Endothelial cell of umbilical vein (primary cell): Measurements from ENCODE around the gene CXXC5. TPM values are rescaled to one million over a fixed set of nuclear protein-coding genes. Genes with fewer than 3 reads are reported as not detected.

ENCODE experiments used
- BruUV-seq: library from RNA; stranded (reverse); fragments of 400-500 nt; replicated peaks from 2 replicates; lab custom pipeline; 2021; lab: Mats Ljungman, UMichigan
- CTCF ChIA-PET: fragments of 300-600, 350-600 bp; sonication (Branson Sonifier 250); formaldehyde crosslinking; loops from one replicate; lab custom pipeline; 2021; ENCODE audit warnings: antibody characterized with exemption, inconsistent platforms; lab: Charles Lee
- POLR2A ChIA-PET: fragments of 300-600, 350-600 bp; sonication (Branson Sonifier 250); formaldehyde crosslinking; loops from one replicate; lab custom pipeline; 2021; ENCODE audit warnings: antibody characterized with exemption, inconsistent platforms; lab: Charles Lee
- DNase-seq: peaks from one replicate; pipeline ENCODE4 v3.0.0-alpha.2; 2011; ENCODE audit warnings: low read depth, low spot score
- FAIRE-seq: peaks from 2 replicates; lab custom pipeline; 2011; peaks lifted over from hg19 to GRCh38; lab: Jason Lieb, UNC
- H2AFZ ChIP-seq: 2 replicates; pipeline ENCODE4 v1.6.0; 2012; ENCODE audit warnings: low read depth, low read length, control low read depth, inconsistent platforms
- H3K27ac ChIP-seq: 2 replicates; pipeline ENCODE4 v1.5.1; 2011; ENCODE audit warnings: low read depth, mild to moderate bottlenecking, control low read depth, low read length, moderate library complexity; ENCODE audit not compliant: insufficient read depth
- H3K27me3 ChIP-seq, 2 experiments: 2 replicates each; pipeline versions ENCODE4 v1.6.0 to v1.6.1; 2011; ENCODE audit warnings: low read length in 2 of 2, mixed read lengths in 1 of 2; ENCODE audit not compliant: control insufficient read depth in 2 of 2, insufficient read depth in 2 of 2
- H3K36me3 ChIP-seq, 2 experiments: 2 replicates in 1 of 2; 3 replicates in 1 of 2; pipeline ENCODE4 v1.5.1; 2011; ENCODE audit warnings: low read length in 2 of 2, mild to moderate bottlenecking in 1 of 2, moderate library complexity in 1 of 2; ENCODE audit not compliant: control insufficient read depth in 2 of 2, insufficient read depth in 2 of 2; ENCODE audit errors: extremely low read depth in 1 of 2
- H3K4me1 ChIP-seq: 3 replicates; pipeline ENCODE4 v1.5.1; 2011; ENCODE audit warnings: mild to moderate bottlenecking, low read length; ENCODE audit not compliant: control insufficient read depth, insufficient read depth; ENCODE audit errors: extremely low read depth
- H3K4me2 ChIP-seq: 2 replicates; pipeline ENCODE4 v1.6.1; 2011; ENCODE audit warnings: low read length, control low read depth, mixed read lengths; ENCODE audit not compliant: insufficient read depth
- H3K4me3 ChIP-seq, 3 experiments: fragments of 200-600 bp in 1 of 3; sonication (generic), shearing (Covaris generic) in 1 of 3; replicated peaks in 1 of 3; 2 replicates each; pipeline ENCODE4 v1.5.1; 2011 to 2016; ENCODE audit warnings: control low read depth in 3 of 3, low read length in 3 of 3, mild to moderate bottlenecking in 2 of 3, inconsistent platforms in 1 of 3, low read depth in 1 of 3, moderate library complexity in 1 of 3; ENCODE audit not compliant: insufficient read depth in 1 of 3
- H3K79me2 ChIP-seq: 2 replicates; pipeline ENCODE4 v1.6.0; 2012; ENCODE audit warnings: low read length, inconsistent platforms; ENCODE audit not compliant: control insufficient read depth, insufficient read depth
- H3K9ac ChIP-seq: replicated peaks from 2 replicates; pipeline ENCODE3; 2011; ENCODE audit warnings: low read length, control low read depth; ENCODE audit not compliant: insufficient read depth; ENCODE audit errors: extremely low read depth
- H3K9me1 ChIP-seq: replicated peaks from 3 replicates; pipeline ENCODE4 v1.6.0; 2011; ENCODE audit warnings: mild to moderate bottlenecking, low read length; ENCODE audit not compliant: control insufficient read depth, insufficient read depth; ENCODE audit errors: extremely low read depth
- H3K9me3 ChIP-seq: replicated peaks from 2 replicates; pipeline ENCODE4 v1.5.1; 2012; ENCODE audit warnings: low read length, inconsistent platforms; ENCODE audit not compliant: control insufficient read depth, insufficient read depth
- H4K20me1 ChIP-seq: replicated peaks from 2 replicates; pipeline ENCODE3; 2011; ENCODE audit warnings: mild to moderate bottlenecking, low read length; ENCODE audit not compliant: control insufficient read depth, insufficient read depth; ENCODE audit errors: extremely low read depth
- EZH2 ChIP-seq: IDR thresholded peaks from 2 replicates; pipeline ENCODE4 v1.6.1; 2012; ENCODE audit warnings: borderline replicate concordance, low read depth, mild to moderate bottlenecking, moderate library complexity, low read length, inconsistent platforms; ENCODE audit not compliant: severe bottlenecking
- FOS ChIP-seq: IDR thresholded peaks from 2 replicates; pipeline ENCODE4 v1.6.1; 2011; ENCODE audit warnings: mild to moderate bottlenecking, low read length, moderate library complexity, borderline replicate concordance; ENCODE audit not compliant: insufficient read depth
- GATA2 ChIP-seq: IDR thresholded peaks from 2 replicates; pipeline ENCODE4 v1.7.0; 2011; ENCODE audit warnings: low read depth, mild to moderate bottlenecking, moderate library complexity, mixed read lengths, low read length; ENCODE audit not compliant: insufficient read length, insufficient read depth
- MAX ChIP-seq: IDR thresholded peaks from 2 replicates; pipeline ENCODE4 v1.6.1; 2011; ENCODE audit not compliant: insufficient read depth, insufficient read length
- MYC ChIP-seq: IDR thresholded peaks from one replicate; pipeline ENCODE4 v1.6.1; 2011; ENCODE audit warnings: mild to moderate bottlenecking, low read depth, low read length
- dilution Hi-C: fragments of 300-500 bp; cut with MboI; formaldehyde crosslinking; loops from one replicate; pipeline ENCODE4 v1.15.0; 2019; ENCODE audit warnings: low sequenced_read_pairs; ENCODE audit not compliant: extremely low pct_ligation_motif_present
- intact Hi-C: fragments of 100-400 bp; cut with micrococcal nuclease; formaldehyde crosslinking; loops from one replicate; pipeline ENCODE4 v1.10.0; 2022
- polyA plus RNA-seq, 4 experiments: library from polyadenylated mRNA; depleted of rRNA in 3 of 4; stranded (reverse) in 3 of 4; unstranded in 1 of 4; fragments of >200 nt; gene quantifications; 2 replicates each; pipeline versions ENCODE4 v1.2.1 to v1.2.3, GENCODE V29; 2011 to 2012; ENCODE audit warnings: missing spikeins in 1 of 4
- total RNA-seq: library from RNA; stranded (reverse); gene quantifications from 2 replicates; pipeline ENCODE4 v1.2.3, GENCODE V29; 2021
- TF ChIP-seq, protein P1 (sequence below), 2 donors: IDR thresholded peaks; 1 replicate in 1 of 2; 2 replicates in 1 of 2; pipeline ENCODE4 v1.5.1; 2011; ENCODE audit warnings: low read length in 2 of 2, mild to moderate bottlenecking in 2 of 2, moderate library complexity in 2 of 2, control low read depth in 1 of 2, inconsistent platforms in 1 of 2, low read depth in 1 of 2; ENCODE audit not compliant: insufficient read depth in 1 of 2; ENCODE audit errors: extremely low read depth in 1 of 2

The CXXC5 gene
- total and polyA plus RNA-seq, 2 donors (not counting 3 experiments of a cell fraction or from before 2014, with no cell fraction given), result 2.7 to 5.5 TPM

DNA sequence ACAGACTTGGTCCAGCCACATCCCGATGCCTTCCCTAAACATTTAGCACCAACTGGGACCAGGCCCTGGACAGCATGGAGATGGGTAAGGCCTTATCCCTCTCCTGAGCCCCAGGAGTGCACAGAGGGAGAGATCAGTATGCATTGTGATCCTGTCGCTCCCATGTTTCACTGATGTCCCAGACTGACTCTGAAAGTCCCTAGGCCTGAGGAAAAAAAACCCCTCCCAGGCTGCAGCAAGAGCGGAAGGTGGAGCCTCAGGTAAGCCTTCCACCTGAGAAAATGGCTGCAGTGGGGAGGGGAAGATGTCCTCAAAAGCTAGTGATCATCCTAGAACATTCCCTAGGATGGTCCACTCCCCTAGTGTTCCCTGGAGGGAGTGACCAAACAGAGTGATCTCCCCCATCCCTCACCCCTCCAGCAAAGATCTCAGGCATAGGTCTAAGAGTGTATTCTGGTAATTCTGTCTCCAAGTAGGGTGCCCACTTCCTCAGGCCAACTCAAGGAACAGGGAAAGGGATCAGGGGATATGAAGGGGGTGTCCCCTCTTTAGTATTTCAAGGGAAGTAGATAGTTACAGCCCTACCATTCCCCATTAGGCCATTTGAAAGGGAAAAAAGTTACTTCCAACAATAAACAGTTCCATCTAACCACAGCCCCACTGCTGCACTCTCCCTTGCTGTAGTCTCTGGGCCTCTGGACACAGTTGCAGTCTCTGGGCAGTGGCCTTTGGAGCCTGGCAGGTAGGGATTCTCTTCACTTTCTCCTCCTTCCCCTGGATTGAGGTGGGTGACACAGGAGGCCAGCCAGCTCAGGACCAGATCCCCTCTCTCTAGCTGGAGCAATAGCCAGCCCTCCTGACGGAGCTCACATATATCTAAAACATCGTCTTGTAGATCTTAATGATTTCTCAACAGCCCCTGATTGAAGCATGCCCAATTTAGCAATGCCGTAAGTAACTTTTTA, 6.8 kb upstream of the CXXC5 start:
- TF ChIP-seq MAX (no peak), FOS (no peak), EZH2 (no peak), GATA2 (no peak), MYC (no peak)
- TF ChIP-seq, protein P1, sequence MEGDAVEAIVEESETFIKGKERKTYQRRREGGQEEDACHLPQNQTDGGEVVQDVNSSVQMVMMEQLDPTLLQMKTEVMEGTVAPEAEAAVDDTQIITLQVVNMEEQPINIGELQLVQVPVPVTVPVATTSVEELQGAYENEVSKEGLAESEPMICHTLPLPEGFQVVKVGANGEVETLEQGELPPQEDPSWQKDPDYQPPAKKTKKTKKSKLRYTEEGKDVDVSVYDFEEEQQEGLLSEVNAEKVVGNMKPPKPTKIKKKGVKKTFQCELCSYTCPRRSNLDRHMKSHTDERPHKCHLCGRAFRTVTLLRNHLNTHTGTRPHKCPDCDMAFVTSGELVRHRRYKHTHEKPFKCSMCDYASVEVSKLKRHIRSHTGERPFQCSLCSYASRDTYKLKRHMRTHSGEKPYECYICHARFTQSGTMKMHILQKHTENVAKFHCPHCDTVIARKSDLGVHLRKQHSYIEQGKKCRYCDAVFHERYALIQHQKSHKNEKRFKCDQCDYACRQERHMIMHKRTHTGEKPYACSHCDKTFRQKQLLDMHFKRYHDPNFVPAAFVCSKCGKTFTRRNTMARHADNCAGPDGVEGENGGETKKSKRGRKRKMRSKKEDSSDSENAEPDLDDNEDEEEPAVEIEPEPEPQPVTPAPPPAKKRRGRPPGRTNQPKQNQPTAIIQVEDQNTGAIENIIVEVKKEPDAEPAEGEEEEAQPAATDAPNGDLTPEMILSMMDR (IDR thresholded peaks at IDR 0.05; ENCODE audit: extremely low read depth in 1 of 2, insufficient read depth in 1 of 2, low read depth in 1 of 2, low read length in 2 of 2), result no peak
- intact Hi-C loops, result no loop called here
- Histone ChIP-seq H3K4me1 (peaks cover 11% of the 10 kb centered on the region), H3K9me1 (no peaks in the 10 kb centered on the region), H3K36me3 (no peaks in the 10 kb centered on the region), H3K27ac (no peak overlapping the region), H4K20me1 (no peaks in the 10 kb centered on the region), H2AFZ (no peak overlapping the region), H3K4me2 (no peak overlapping the region), H3K79me2 (no peaks in the 10 kb centered on the region), H3K9ac (no peak overlapping the region), H3K4me3 (no peak overlapping the region), H3K27me3 (no peaks in the 10 kb centered on the region), H3K9me3 (no peaks in the 10 kb centered on the region)
- POLR2A ChIA-PET, result no interaction called here
- CTCF ChIA-PET, result interaction anchor here (0.6 to 1.0 kb wide), 3 partner anchors 49 to 124 kb away, joined by 3 to 4 read pairs (median 4); no protein-coding TSS in a partner anchor
- FAIRE-seq, result no peak
- no TSS peak for BruUV-seq
- dilution Hi-C loops, result loop anchor here (10.0 kb wide), 1 partner anchor 123 kb away; no protein-coding TSS in a partner anchor
- no peak for DNase-seq
